Body of pancreas (tissue), 4 donors: ENCODE results near the gene TGM2. TPM values are rescaled to one million over a fixed set of nuclear protein-coding genes. Genes with fewer than 3 reads are reported as not detected.

Experiments
- ATAC-seq: fragments of 150-250 bp; one replicate; pipeline ENCODE4 v1.9.1; 2016
- DNase-seq, 4 donors: peaks; one replicate each; pipeline ENCODE4 v3.0.0-alpha.2; 2019
- H3K27ac ChIP-seq, 4 donors: fragments of 200-600 bp; sonication (generic); 1 replicate in 3 of 4; 2 replicates in 1 of 4; pipeline versions ENCODE4 v1.5.1 to v1.6.1; 2016 to 2019; ENCODE audit warnings: mild to moderate bottlenecking in 1 of 4, mixed read lengths in 1 of 4, moderate library complexity in 1 of 4
- H3K27me3 ChIP-seq, 2 donors: fragments of 200-600 bp; sonication (generic); one replicate each; pipeline ENCODE4 v1.6.0; 2016; ENCODE audit warnings: mild to moderate bottlenecking in 1 of 2
- H3K36me3 ChIP-seq, 2 donors: fragments of 200-600 bp; sonication (generic); replicated peaks in 1 of 2; 2 replicates each; pipeline ENCODE4 v1.5.1; 2016; ENCODE audit warnings: low read depth in 2 of 2; ENCODE audit not compliant: insufficient read depth in 1 of 2
- H3K4me1 ChIP-seq: fragments of 200-600 bp; sonication (generic); one replicate; pipeline ENCODE4 v1.6.0; 2016
- H3K4me3 ChIP-seq, 2 donors: fragments of 200-600 bp; sonication (generic); 1 replicate in 1 of 2; 2 replicates in 1 of 2; pipeline ENCODE4 v1.5.1; 2016 to 2019
- H3K9me3 ChIP-seq, 3 donors: fragments of 200-600 bp; sonication (generic); 1 replicate in 2 of 3; 2 replicates in 1 of 3; pipeline ENCODE4 v1.5.1; 2016
- POLR2A ChIP-seq, 3 donors: fragments of 450-650 bp; IDR thresholded peaks; one replicate each; pipeline ENCODE4 v1.6.1; 2016; ENCODE audit warnings: antibody characterized with exemption in 3 of 3, mild to moderate bottlenecking in 2 of 3
- WGBS, 2 donors: methylation state at CpG; one replicate each; pipeline ENCODE4 v1.1.5; 2017; 5-methylcytosine and 5-hydroxymethylcytosine counted together
- intact Hi-C: fragments of 100-400 bp; cut with DNase I; formaldehyde crosslinking; loops from one replicate; pipeline ENCODE4 v1.15.1; 2023
- total RNA-seq, 2 donors: library from RNA; depleted of rRNA; stranded (reverse); fragments of >200 nt; gene quantifications; one replicate each; pipeline ENCODE4 v1.1.0, GENCODE V29; 2016
- TF ChIP-seq, protein P1 (sequence below), 7 experiments: fragments of 450-650 bp in 4 of 7; fragments of 200-600 bp in 3 of 7; sonication (generic) in 3 of 7; IDR thresholded peaks; one replicate each; pipeline ENCODE4 v1.5.1; 2016 to 2019; ENCODE audit warnings: antibody characterized with exemption in 7 of 7

Gene TGM2
- total RNA-seq, 2 donors from 2014 or later: 17.1 to 27.5 TPM

DNA sequence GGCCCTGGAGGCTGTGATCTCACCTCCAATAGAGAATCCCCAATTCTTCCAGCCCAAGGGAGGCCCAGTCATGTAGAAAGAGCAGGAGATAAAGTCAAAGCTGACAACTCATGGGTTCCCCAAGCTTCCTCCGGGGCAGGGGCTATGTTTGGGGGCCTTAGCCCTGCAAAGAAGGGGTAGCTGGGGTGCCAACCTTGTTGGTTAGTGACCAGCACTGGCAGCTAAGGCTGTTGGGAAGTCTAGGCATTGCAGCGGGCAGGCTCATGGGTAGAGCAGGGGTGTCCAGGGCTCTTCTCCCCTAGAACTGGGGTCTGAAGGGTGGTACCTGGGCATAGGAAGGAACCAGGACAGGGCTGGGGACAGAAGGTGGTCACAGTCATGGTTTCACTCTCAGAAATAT, 36.4 kb downstream of the TGM2 start:
- WGBS, 2 donors: 80 to 81% methylated on average over 1 to 2 of the region's 2 CpGs
- TF ChIP-seq, protein P1, sequence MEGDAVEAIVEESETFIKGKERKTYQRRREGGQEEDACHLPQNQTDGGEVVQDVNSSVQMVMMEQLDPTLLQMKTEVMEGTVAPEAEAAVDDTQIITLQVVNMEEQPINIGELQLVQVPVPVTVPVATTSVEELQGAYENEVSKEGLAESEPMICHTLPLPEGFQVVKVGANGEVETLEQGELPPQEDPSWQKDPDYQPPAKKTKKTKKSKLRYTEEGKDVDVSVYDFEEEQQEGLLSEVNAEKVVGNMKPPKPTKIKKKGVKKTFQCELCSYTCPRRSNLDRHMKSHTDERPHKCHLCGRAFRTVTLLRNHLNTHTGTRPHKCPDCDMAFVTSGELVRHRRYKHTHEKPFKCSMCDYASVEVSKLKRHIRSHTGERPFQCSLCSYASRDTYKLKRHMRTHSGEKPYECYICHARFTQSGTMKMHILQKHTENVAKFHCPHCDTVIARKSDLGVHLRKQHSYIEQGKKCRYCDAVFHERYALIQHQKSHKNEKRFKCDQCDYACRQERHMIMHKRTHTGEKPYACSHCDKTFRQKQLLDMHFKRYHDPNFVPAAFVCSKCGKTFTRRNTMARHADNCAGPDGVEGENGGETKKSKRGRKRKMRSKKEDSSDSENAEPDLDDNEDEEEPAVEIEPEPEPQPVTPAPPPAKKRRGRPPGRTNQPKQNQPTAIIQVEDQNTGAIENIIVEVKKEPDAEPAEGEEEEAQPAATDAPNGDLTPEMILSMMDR (IDR thresholded peaks at IDR 0.05): no peak
- TF ChIP-seq POLR2A (IDR thresholded peaks at IDR 0.05): no peak
- ATAC-seq (no peak), DNase-seq (peak in 1 of 4 donors; percentile 6)
- Histone ChIP-seq H3K27ac (no peak overlapping the region), H3K27me3 (no peaks in the 10 kb centered on the region), H3K4me1 (peaks cover 25% of the 10 kb centered on the region), H3K4me3 (no peak overlapping the region), H3K36me3 (no peaks in the 10 kb centered on the region), H3K9me3 (no peaks in the 10 kb centered on the region)
- intact Hi-C loops: no loop called here

DNA sequence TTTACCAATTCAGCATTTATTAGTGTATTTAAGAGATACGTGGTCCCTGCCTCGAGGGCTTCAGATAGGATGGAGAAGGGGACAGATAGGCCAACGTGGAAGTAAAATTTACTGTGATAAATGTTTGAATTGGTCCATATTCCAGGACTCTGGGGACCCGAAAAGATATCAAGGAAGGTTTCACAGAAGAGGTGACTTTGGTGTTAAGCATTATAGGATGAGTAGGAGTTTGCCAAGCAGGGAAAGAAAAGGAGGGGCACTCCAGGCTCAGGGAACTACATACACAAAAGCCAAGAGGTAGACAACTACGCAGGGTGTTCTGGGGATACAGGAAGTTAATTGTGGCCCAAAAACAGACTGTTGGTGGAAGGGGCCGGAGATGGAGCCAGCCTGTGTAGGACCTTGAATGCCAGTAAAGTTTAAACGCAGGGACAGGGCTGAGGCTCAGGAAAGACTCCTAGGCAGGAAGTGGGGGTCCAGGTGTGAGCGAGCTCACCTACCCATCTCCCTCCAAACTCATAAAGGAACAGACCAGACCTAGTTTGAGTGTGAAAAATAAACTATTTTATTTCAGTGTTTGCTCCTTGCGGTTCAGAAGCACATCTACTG, 37.0 kb downstream of the TGM2 start:
- Histone ChIP-seq H3K27me3 (no peaks in the 10 kb centered on the region), H3K9me3 (no peaks in the 10 kb centered on the region), H3K27ac (no peak overlapping the region), H3K4me3 (no peak overlapping the region), H3K4me1 (peaks cover 28% of the 10 kb centered on the region), H3K36me3 (no peaks in the 10 kb centered on the region)
- 84 to 88% methylated on average over 9 of the region's 9 CpGs for WGBS, 2 donors
- intact Hi-C loops: no loop called here
- no peak for TF ChIP-seq POLR2A (IDR thresholded peaks at IDR 0.05)
- TF ChIP-seq, protein P1 (IDR thresholded peaks at IDR 0.05): no peak
- ATAC-seq (no peak), DNase-seq (peak in 1 of 4 donors; percentile 0)

DNA sequence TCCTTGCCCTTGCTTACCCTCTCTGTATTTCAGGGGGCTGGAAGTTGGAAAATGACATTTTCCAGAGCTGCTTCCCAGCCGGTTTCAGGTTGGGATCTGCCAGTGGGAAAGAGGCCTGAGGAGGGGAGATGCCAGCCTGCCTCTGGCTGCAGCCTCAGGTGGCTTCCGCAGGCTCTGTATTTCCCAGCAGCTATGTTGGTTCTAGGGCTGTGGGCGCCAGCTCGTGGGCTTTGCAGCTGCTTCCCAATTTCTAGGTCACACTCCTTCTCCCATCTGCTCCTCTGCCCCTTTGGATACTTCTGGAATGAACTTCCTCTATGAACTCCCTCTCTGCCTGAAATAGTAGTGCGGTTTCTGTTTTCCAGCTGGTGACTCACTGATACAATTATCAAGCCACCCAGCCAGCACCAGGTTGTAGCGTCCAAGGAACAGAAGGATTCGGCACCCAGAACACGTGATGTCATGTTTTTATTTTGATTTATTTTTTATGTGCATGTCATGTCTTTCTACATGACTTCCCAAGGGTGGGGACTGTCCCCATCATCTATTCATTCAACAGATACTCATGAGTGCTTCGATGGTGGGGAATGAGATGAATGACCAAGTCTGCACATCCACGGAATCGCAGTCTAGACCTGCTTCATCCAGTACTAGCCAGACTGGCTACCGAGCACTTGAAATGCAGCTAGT, 38.0 kb downstream of the TGM2 start:
- TF ChIP-seq, protein P1 (IDR thresholded peaks at IDR 0.05): no peak
- TF ChIP-seq POLR2A (IDR thresholded peaks at IDR 0.05): no peak
- 70 to 84% methylated on average over 12 of the region's 12 CpGs for WGBS, 2 donors
- H3K4me3 ChIP-seq: no peak overlapping the region
- DNase-seq: peak in 2 of 4 donors; percentile 28 to 48
- H3K27ac ChIP-seq: peak overlapping the region; percentile 23 to 52 (median 36)
- peaks cover 35% of the 10 kb centered on the region for H3K4me1 ChIP-seq
- H3K9me3 ChIP-seq: no peaks in the 10 kb centered on the region
- intact Hi-C loops: no loop called here
- no peaks in the 10 kb centered on the region for H3K36me3 ChIP-seq
- ATAC-seq: peak; percentile 47
- H3K27me3 ChIP-seq: no peaks in the 10 kb centered on the region

DNA sequence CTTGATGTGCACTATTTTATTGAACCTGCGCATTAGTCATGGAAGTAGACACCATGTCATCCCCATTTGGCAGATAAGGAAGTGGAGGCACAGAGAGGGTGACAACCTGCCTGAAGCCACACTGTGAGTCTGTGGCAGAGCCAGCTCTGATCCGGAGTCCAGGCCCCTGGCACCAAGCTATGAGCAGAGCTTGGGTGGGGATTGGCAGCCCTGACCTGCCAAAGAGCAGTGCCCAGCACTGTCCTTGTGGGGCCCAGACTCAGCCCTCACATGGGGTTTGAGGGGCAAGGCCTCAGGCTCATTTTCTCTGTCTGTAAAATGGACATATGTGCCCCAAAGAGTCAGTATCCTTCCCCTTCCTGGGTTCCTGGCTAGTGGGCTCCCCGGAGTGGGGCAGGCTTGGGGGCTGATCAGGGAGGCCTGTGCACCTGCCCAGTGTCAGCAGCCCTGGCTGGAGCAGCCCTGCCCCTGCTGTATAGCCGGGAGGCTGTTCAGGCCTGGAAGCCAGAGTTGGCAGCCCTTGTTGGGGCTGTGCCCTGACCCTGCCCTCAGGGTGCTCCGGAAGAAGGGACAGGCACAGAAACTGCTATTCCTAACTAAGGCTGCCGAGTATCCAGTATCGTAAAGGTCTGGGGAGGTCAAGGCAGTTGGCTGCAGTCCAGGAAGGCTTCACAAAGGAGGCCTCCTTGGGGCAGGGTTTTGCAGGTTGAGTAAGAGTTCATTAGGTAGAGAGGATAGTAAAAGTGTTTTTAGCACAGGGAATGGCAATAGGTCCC, 38.7 kb downstream of the TGM2 start:
- H3K36me3 ChIP-seq: no peaks in the 10 kb centered on the region
- no peaks in the 10 kb centered on the region for H3K27me3 ChIP-seq
- TF ChIP-seq, protein P1 (IDR thresholded peaks at IDR 0.05): no peak
- TF ChIP-seq POLR2A (IDR thresholded peaks at IDR 0.05): no peak
- H3K4me3 ChIP-seq: no peak overlapping the region
- intact Hi-C loops: no loop called here
- WGBS, 2 donors: 89 to 95% methylated on average over 6 of the region's 7 CpGs
- H3K9me3 ChIP-seq: no peaks in the 10 kb centered on the region
- ATAC-seq (no peak), DNase-seq (no peak)
- peak overlapping the region; percentile 23 to 52 (median 36) for H3K27ac ChIP-seq
- H3K4me1 ChIP-seq: peaks cover 35% of the 10 kb centered on the region
